ENCODE measurements around the gene ADAM30.

ADAM30 gene

DNA sequence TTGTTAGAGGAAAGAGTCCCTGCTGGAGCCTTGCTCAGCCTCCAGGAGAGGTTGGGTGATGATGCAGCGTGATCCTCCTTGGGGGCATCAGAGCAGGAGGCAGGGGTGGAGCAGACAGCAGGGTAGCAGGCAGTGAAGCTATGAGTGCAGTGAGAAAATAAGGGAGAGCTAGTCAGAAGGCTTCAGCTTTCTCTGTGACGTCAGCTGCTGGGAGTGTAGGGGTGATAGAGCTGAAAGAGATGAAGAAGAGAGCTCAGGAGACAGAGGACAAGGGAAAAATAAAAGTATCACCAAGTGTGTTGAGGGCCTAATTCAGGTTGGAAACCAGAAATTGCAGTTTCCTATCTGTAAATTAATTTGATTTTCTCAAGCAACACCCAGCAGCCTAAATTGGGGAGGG is 2.2 kb upstream of the ADAM30 start:
- Histone ChIP-seq H3K36me3 (replicated peaks) (no peaks in the 10 kb centered on the region), H3K9me3 (no peaks in the 10 kb centered on the region), H3K27me3 (ENCODE audit: low read depth) (no peaks in the 10 kb centered on the region), H3K4me3 (no peak overlapping the region), H3K4me1 (peaks cover 8% of the 10 kb centered on the region)
- in situ Hi-C loops (cut with MboI; ENCODE audit: low sequenced_read_pairs), result loop anchor here (10.0 kb wide), 1 partner anchor 46 kb away; no protein-coding TSS in a partner anchor
- DNase-seq (ENCODE audit: low spot score in 2 of 2), result no peak

DNA sequence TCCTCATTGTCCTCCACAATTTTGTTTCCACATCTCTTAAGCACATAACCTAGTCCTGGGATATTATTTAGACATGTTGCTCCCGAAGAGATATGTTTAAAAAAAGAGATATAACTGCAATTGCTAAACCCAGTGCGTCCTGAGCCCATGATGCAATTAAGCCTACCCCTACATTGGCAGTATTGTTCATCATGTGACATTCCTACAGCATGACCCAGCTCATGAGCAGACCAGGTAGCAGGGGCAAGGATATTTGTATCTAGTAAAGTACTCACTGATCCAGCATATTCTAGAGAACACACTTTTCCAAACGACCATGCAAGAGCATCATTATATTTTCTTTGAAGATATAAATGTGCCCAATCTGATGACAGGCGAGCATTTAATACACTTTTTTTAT is 1.2 kb downstream of the ADAM30 start:
- no peak overlapping the region for H3K4me3 ChIP-seq
- H3K27me3 ChIP-seq (ENCODE audit: low read depth), result no peaks in the 10 kb centered on the region
- in situ Hi-C loops (cut with MboI; ENCODE audit: low sequenced_read_pairs), result loop anchor here (10.0 kb wide), 1 partner anchor 50 kb away; no protein-coding TSS in a partner anchor
- peaks cover 8% of the 10 kb centered on the region for H3K4me1 ChIP-seq
- no peak for DNase-seq (ENCODE audit: low spot score in 2 of 2)
- no peaks in the 10 kb centered on the region for H3K36me3 ChIP-seq (replicated peaks)
- H3K9me3 ChIP-seq, result no peaks in the 10 kb centered on the region

DNA sequence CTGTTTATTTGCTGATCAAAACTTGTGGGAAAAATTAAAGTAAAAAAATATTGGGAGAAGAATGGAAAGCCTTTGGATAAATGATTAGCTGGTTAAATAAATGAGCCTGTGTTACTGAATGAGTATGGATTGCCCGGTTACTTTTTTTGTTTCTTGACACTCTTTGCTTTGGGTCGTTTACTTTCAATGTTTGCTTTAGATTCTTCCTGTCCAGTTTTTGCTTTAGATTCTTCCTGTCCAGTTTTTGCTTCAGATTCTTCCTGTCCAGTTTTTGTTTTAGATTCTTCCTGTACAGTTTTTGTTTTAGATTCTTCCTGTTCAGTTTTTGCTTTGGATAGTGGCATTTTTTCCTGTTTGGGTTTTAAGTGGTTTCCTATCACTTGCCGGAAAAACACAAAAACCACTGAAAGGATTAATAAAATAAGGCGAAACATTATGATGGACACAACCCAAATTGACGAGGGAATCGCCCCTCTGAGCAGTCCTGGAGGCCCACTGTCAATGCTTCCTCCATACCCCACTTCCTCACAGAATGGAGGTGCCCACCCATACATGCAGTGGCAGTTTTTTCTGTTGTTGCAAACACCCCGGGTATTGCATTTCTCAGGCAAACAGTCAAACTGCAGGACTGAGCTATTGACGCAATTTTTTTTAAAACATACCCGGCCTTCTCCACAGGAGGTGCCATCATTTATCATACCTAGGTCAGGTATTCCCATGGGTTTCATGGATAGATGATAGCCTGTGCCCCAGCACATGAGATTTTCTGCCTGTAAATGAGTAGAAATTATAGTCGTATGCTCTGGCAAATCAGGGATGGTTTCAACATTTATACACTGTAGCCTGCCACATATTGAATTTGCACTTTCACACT is 2.3 kb downstream of the ADAM30 start:
- DNase-seq (ENCODE audit: low spot score in 2 of 2), result no peak
- Histone ChIP-seq H3K4me3 (no peak overlapping the region), H3K9me3 (no peaks in the 10 kb centered on the region), H3K27me3 (ENCODE audit: low read depth) (no peaks in the 10 kb centered on the region), H3K4me1 (peaks cover 4% of the 10 kb centered on the region), H3K36me3 (replicated peaks) (no peaks in the 10 kb centered on the region)
- in situ Hi-C loops (cut with MboI; ENCODE audit: low sequenced_read_pairs), result loop anchor here (10.0 kb wide), 1 partner anchor 51 kb away; no protein-coding TSS in a partner anchor

- H3K27me3 ChIP-seq (ENCODE audit: low read depth), result no peaks in the 10 kb centered on the region
- no peaks in the 10 kb centered on the region for H3K4me1 ChIP-seq
- no peak for DNase-seq (ENCODE audit: low spot score in 2 of 2)
- H3K9me3 ChIP-seq, result peaks cover 4% of the 10 kb centered on the region; the same call in 1 of the 2 replicates
- H3K36me3 ChIP-seq (replicated peaks), result no peaks in the 10 kb centered on the region
- in situ Hi-C loops (cut with MboI; ENCODE audit: low sequenced_read_pairs), result loop anchor here (10.0 kb wide), 1 partner anchor 51 kb away; no protein-coding TSS in a partner anchor
- no peak overlapping the region for H3K4me3 ChIP-seq
Observed at GRCh38 chr1:119893238-119893791, 3.0 kb downstream of the ADAM30 start.

GRCh38 chr1:119891386-119891785 is 4.9 kb downstream of the ADAM30 start:
- H3K36me3 ChIP-seq (replicated peaks), result no peaks in the 10 kb centered on the region
- H3K4me1 ChIP-seq, result no peaks in the 10 kb centered on the region
- H3K27me3 ChIP-seq (ENCODE audit: low read depth), result no peaks in the 10 kb centered on the region
- no peak for DNase-seq (ENCODE audit: low spot score in 2 of 2)
- no peak overlapping the region for H3K4me3 ChIP-seq
- in situ Hi-C loops (cut with MboI; ENCODE audit: low sequenced_read_pairs), result loop anchor here (10.0 kb wide), 1 partner anchor 53 kb away; no protein-coding TSS in a partner anchor
- peaks cover 12% of the 10 kb centered on the region; the same call in 1 of the 2 replicates for H3K9me3 ChIP-seq

GRCh38 chr1:119888476-119888875 is 7.8 kb downstream of the ADAM30 start:
- H3K27me3 ChIP-seq (ENCODE audit: low read depth), result peaks cover 10% of the 10 kb centered on the region
- in situ Hi-C loops (cut with MboI; ENCODE audit: low sequenced_read_pairs), result no loop called here
- peaks cover 12% of the 10 kb centered on the region; the same call in 1 of the 2 replicates for H3K9me3 ChIP-seq
- no peaks in the 10 kb centered on the region for H3K4me1 ChIP-seq
- no peaks in the 10 kb centered on the region for H3K36me3 ChIP-seq (replicated peaks)
- no peak overlapping the region for H3K4me3 ChIP-seq
- DNase-seq (ENCODE audit: low spot score in 2 of 2), result no peak

GRCh38 chr1:119887427-119887826 is 8.9 kb downstream of the ADAM30 start:
- no peak overlapping the region for H3K4me3 ChIP-seq
- H3K9me3 ChIP-seq, result peaks cover 12% of the 10 kb centered on the region; the same call in 1 of the 2 replicates
- DNase-seq (ENCODE audit: low spot score in 2 of 2), result no peak
- no peaks in the 10 kb centered on the region for H3K4me1 ChIP-seq
- peaks cover 10% of the 10 kb centered on the region for H3K27me3 ChIP-seq (ENCODE audit: low read depth)
- in situ Hi-C loops (cut with MboI; ENCODE audit: low sequenced_read_pairs), result no loop called here
- H3K36me3 ChIP-seq (replicated peaks), result no peaks in the 10 kb centered on the region

- Histone ChIP-seq H3K9me3 (peaks cover 12% of the 10 kb centered on the region; the same call in 1 of the 2 replicates), H3K27me3 (ENCODE audit: low read depth) (peaks cover 10% of the 10 kb centered on the region), H3K4me3 (no peak overlapping the region), H3K36me3 (replicated peaks) (no peaks in the 10 kb centered on the region), H3K4me1 (no peaks in the 10 kb centered on the region)
- in situ Hi-C loops (cut with MboI; ENCODE audit: low sequenced_read_pairs), result no loop called here
- peak in 1 of 2 experiments; percentile 77 for DNase-seq (ENCODE audit: low spot score in 2 of 2)
Observed at GRCh38 chr1:119885903-119886783, 10.2 kb downstream of the ADAM30 start.

DNA sequence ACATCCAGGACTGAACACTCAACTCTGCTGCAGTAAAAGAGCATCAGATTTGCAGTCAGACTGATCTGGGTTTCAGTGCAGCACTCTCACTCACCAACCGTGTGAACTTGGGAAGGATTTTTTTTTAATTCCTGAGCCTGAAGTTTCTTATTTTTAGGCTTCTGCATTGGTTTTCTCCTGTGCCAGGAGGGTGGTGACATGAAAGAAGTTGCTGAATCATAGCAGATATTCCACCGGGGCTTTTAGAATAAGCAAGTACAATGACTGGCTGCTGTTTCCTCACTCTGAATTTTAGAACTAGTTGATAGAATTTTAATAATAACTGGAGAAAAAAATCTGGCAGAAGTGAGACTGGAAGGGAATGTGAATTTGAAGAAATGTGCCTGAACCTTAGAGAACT is 11.6 kb downstream of the ADAM30 start:
- peaks cover 10% of the 10 kb centered on the region for H3K27me3 ChIP-seq (ENCODE audit: low read depth)
- DNase-seq (ENCODE audit: low spot score in 2 of 2), result no peak
- H3K9me3 ChIP-seq, result peaks cover 12% of the 10 kb centered on the region; the same call in 1 of the 2 replicates
- H3K4me3 ChIP-seq, result no peak overlapping the region
- in situ Hi-C loops (cut with MboI; ENCODE audit: low sequenced_read_pairs), result no loop called here
- H3K4me1 ChIP-seq, result no peaks in the 10 kb centered on the region
- H3K36me3 ChIP-seq (replicated peaks), result no peaks in the 10 kb centered on the region

DNA sequence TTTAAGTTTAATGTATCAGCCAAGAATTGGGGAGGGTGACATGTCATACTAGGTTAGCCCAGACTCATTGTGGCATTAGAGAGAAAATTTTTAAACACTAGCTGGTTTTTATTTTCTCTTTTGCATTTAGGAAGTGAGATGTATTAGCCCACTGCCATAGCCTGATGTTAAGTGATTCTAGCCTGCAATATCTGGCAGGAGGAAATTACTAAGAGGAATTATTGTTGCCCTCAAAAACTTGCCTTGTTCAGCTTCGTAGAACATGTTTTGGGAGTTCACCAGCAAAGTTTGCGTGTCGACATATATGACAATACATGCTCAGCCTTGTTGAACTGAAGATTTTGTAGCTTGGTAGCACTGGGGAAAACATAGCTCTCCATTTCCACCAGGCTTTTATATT is 12.5 kb downstream of the ADAM30 start:
- no peaks in the 10 kb centered on the region for H3K36me3 ChIP-seq (replicated peaks)
- no peaks in the 10 kb centered on the region for H3K4me1 ChIP-seq
- peaks cover 12% of the 10 kb centered on the region; the same call in 1 of the 2 replicates for H3K9me3 ChIP-seq
- H3K4me3 ChIP-seq, result no peak overlapping the region
- peaks cover 10% of the 10 kb centered on the region for H3K27me3 ChIP-seq (ENCODE audit: low read depth)
- DNase-seq (ENCODE audit: low spot score in 2 of 2), result no peak
- in situ Hi-C loops (cut with MboI; ENCODE audit: low sequenced_read_pairs), result no loop called here

DNA sequence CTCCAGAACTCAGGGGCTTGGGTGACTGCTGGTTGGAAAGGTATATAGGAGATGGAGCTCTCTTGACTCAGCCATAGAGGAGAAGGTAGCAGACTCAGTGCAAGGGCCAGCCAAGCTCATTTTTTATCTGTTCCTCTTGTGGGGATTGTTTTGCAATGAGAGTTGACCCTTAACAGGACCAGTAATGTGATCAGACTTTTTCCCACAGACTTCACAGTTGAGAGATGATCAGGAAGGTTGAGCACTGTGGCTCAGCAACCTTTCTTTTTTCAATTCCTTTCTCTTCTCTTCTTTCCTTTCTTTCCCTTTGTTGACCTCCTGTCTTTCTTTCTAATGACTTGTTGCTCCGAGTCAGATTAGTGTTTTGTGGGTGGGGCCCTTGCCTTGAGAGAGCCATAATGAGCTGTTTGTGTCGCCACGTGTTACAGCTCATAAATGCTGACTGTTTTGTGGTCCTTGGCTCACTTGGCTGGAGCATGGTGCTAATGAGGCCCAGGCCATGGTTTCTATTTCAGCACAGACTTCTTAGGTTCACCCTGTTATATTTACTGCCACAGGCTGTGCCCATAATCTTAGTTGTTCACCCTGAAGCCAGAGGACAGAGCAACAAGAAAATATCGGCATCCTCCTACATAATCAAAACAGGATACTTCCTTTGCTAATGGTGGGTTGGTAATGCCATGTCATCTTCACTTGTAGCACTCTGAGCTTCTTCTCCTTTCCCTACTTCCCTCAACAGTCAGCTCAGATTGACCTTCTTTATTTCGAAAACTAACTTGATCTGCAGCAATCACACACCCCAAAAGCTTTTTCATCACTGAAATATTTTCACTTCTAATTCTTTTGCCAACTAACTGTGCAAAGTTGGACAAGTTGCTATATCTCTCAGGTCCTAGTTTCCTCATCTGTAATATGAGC is 13.9 kb downstream of the ADAM30 start:
- H3K27me3 ChIP-seq (ENCODE audit: low read depth), result peaks cover 10% of the 10 kb centered on the region
- in situ Hi-C loops (cut with MboI; ENCODE audit: low sequenced_read_pairs), result no loop called here
- no peak overlapping the region for H3K4me3 ChIP-seq
- no peak for DNase-seq (ENCODE audit: low spot score in 2 of 2)
- H3K9me3 ChIP-seq, result no peaks in the 10 kb centered on the region
- peaks cover 6% of the 10 kb centered on the region for H3K4me1 ChIP-seq
- H3K36me3 ChIP-seq (replicated peaks), result no peaks in the 10 kb centered on the region

- no peak for DNase-seq (ENCODE audit: low spot score in 2 of 2)
- Histone ChIP-seq H3K27me3 (ENCODE audit: low read depth) (peaks cover 11% of the 10 kb centered on the region; the same call in 1 of the 2 replicates), H3K4me3 (no peak overlapping the region), H3K9me3 (no peaks in the 10 kb centered on the region), H3K4me1 (peaks cover 6% of the 10 kb centered on the region), H3K36me3 (replicated peaks) (no peaks in the 10 kb centered on the region)
- in situ Hi-C loops (cut with MboI; ENCODE audit: low sequenced_read_pairs), result no loop called here
Observed at GRCh38 chr1:119879510-119880434, 16.5 kb downstream of the ADAM30 start.

Measured in HAP-1 (cell line).